DND-41 (cell line): ENCODE data around the gene JMJD1C.

Source experiments
- CTCF ChIP-seq: IDR thresholded peaks from 2 replicates; pipeline ENCODE4 v1.5.1; 2012; ENCODE audit warnings: borderline replicate concordance, low read length, moderate library complexity, mild to moderate bottlenecking; ENCODE audit not compliant: poor library complexity, severe bottlenecking; ENCODE audit errors: extremely low read depth
- EZH2 ChIP-seq: IDR thresholded peaks from 3 replicates; pipeline ENCODE4 v1.6.1; 2012; ENCODE audit warnings: borderline replicate concordance, low read depth, mild to moderate bottlenecking, moderate library complexity, low read length, inconsistent platforms; ENCODE audit not compliant: severe bottlenecking

- TF ChIP-seq CTCF: no peak
- TF ChIP-seq EZH2: no peak
Observed at GRCh38 chr10:63154546-63155387, 311.0 kb downstream of the JMJD1C start.
